Panc1 (cell line): ENCODE data around the gene NDUFS8.

Experiments used
- CTCF ChIP-seq: fragments of 450-650 bp; IDR thresholded peaks from 2 replicates; pipeline ENCODE4 v1.5.1; 2017; ENCODE audit warnings: mild to moderate bottlenecking
- POLR2AphosphoS5 ChIP-seq: IDR thresholded peaks from 2 replicates; pipeline ENCODE4 v1.6.1; 2012; ENCODE audit warnings: mild to moderate bottlenecking, low read depth, low read length, moderate library complexity
- REST ChIP-seq, 2 experiments: IDR thresholded peaks; 2 replicates each; pipeline ENCODE4 v1.6.1; 2011 to 2012; ENCODE audit warnings: low read depth in 2 of 2, control low read depth in 1 of 2, low read length in 1 of 2, mild to moderate bottlenecking in 1 of 2, moderate library complexity in 1 of 2; ENCODE audit not compliant: insufficient read depth in 1 of 2
- SIN3A ChIP-seq: IDR thresholded peaks from 2 replicates; pipeline ENCODE4 v1.6.1; 2012; ENCODE audit warnings: low read depth, mild to moderate bottlenecking, low read length, moderate library complexity, borderline replicate concordance; ENCODE audit not compliant: insufficient read depth

- no peak for TF ChIP-seq CTCF
- TF ChIP-seq POLR2AphosphoS5, result no peak
- no peak for TF ChIP-seq REST (IDR thresholded peaks at IDR 0.05; ENCODE audit: insufficient read depth in 1 of 2, low read depth in 2 of 2, low read length in 1 of 2)
- TF ChIP-seq SIN3A, result no peak
Observed at GRCh38 chr11:68048681-68049508, 18.4 kb downstream of the NDUFS8 start.
